Astrocyte (in vitro differentiated cells and primary cell): Measurements from ENCODE around the gene PEX11A.

ENCODE experiments used
- CTCF ChIP-seq: IDR thresholded peaks from 2 replicates; pipeline ENCODE4 v1.5.1; 2011; ENCODE audit warnings: low read depth, mild to moderate bottlenecking, inconsistent platforms, low read length, moderate library complexity; ENCODE audit not compliant: insufficient read depth
- EZH2 ChIP-seq: IDR thresholded peaks from 2 replicates; pipeline ENCODE4 v1.6.1; 2012; ENCODE audit warnings: mild to moderate bottlenecking, low read length, inconsistent platforms; ENCODE audit not compliant: insufficient read depth

- TF ChIP-seq CTCF (no peak), EZH2 (no peak)
These were observed 42.1 kb upstream of the PEX11A start for GRCh38 chr15:89732451-89733172.
